Pulmonary artery endothelial cell (primary cell): ENCODE measurements around the gene GABRG3. TPM values are rescaled to one million over a fixed set of nuclear protein-coding genes. Genes with fewer than 3 reads are reported as not detected.
"Not testable (repeated sequence)": the region's sequence is repeated elsewhere in the genome, so short reads cannot be mapped to it uniquely, and the experiment has no call there.

ENCODE experiments used
- DNase-seq: peaks from one replicate; pipeline ENCODE4 v3.0.0-alpha.2; 2011; ENCODE audit warnings: low read depth, low spot score
- total RNA-seq: library from RNA; depleted of rRNA; stranded (reverse); fragments of >200 nt; gene quantifications from 2 replicates; pipeline ENCODE4 v1.2.3, GENCODE V29; 2014

GABRG3 gene
- total RNA-seq, 1 donor from 2014 or later, result not detected

DNA sequence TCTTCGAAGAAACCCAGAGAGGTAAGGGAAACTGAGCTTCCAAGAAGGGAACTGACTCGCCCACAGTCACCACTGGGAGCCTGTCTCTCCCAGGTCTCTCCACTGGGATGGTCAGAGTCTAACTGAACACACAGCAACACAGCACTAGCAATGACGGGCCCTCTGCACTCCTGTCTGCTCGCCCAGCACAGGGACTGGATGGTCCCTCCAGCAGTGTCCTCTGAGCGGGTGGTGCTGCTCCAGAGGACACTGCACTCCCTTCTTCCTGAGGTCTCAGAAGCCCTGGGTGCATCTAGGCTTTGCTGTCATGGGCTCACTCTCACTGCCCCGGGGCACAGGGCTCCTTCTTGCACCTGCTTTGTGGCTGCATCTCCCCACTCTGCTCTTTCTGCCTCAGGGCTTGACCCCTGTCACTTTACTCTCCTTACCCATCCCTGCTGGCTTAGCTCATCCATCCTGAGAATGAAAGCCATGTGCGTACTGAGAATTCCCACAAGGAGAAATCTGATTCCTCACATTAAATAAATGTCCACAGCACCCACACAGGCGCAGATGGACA lies 356.6 kb downstream of the GABRG3 start:
- no peak for DNase-seq

DNA sequence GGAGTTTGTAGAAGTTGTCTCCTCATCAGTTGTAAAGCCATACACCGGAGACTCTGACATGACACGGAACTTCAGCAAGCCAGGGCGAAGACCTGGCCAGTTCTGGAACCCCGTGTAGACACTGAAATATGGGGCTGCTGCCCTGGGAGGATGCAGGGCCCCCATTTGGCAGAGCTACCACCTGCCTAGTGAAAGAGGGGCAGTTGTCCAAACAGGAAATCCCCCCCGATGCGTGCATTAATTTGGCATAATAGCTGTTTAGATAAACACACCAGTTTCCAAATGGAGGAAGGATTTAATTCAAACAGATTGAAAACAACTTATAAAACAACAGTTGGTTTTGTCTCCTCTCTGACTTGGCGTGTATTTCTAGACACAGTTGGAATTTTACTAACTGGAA lies 357.2 kb downstream of the GABRG3 start:
- DNase-seq, result no peak

DNA sequence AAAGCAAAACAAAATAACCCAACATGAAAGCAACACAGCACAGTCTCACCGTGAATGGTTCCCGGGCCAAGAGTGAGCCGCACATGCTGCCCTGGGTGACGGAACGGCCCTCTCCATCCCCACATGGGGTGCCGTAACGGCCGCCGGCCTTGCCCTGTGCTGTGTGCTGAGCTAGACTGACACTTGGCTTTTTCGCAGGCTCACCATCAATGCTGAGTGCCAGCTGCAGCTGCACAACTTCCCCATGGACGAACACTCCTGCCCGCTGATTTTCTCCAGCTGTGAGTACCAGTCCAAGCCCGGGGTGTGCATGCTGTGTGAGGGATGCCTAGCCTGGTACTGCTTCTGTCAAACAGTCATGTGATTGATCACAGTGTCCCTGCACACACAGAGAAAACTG lies 357.6 kb downstream of the GABRG3 start:
- no peak for DNase-seq

DNA sequence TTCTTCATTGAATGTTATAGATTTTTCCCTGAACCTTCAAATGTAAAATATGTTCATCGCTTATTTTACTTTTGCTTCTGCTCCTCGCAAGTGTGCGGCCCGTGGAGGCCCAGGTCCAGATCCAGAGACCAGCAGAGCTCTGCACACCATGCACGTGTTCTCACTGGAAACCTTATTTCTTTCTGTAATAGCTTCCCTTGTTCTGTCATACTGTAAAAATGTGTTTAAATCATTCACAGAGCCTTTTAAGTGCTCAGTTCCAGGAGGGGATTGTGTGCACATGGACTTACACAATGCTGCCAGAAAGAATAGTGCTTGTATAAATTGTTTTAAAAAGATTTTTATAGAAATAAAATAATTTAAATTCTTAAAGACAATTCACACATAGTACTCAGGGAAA lies 359.3 kb downstream of the GABRG3 start:
- DNase-seq, result no peak

DNA sequence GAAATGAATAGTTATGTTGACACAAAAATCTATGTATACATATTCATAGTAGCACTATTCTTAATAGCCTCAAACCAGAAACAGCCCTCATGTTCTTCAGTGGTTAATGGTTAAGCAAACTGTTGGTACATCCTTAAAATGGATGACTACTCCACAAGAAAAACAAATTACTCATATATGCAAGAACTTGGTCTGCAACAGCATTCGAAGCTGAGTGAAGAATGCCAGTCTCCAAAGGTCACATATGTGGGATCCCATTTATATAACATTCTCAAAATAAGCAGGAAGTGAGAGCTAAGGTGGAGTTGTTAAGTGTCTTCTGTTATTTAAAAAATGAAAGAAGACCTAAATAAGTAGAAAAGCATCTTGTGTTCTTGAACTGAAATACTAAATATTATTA lies 365.7 kb downstream of the GABRG3 start:
- DNase-seq, result no peak

DNA sequence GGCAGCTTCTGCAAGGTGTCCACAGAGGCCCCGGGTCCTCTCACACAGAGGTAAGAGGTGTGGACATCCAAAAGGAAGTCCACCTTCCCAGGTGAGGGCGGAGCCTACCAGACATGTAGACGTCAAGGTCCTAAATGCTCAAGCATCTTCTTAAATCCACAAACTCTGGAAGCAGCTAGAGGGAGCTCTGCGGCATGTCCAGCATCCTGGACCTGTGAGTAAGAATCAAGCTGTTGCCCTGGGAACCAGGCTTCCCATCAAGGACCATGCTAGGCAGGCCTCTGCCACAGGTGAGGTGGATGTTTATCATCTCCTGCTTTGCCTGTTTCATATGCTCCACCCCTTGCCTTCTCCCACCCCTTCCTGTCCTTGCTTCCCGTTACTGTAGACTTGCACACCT lies 368.2 kb downstream of the GABRG3 start:
- no peak for DNase-seq

DNA sequence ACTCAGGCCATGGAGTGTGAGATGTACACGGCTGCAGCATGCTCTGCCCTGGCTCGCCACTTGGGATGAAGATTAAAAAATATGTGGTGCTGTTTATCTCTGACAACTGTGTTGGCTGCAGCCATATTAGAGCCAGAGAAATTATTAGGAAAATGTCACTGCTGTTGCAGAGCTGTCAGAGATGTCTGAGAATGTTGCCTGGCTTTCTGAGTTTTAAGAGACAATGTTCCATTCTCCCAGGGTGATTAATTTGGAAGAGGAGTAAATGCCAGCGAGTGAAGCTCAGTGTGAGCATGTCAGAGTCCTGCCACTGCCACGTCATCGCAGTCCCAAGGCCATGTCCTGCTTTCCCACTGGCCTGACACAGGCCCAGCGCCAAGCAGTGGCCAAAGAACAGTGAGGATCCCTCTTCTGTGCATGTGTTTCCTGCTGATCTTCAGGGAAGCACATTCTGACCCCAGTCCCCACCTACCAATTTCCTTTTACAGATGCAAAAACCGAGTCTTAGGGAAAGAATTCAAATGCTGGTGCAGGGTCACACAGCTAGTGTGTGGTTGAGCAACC lies 370.9 kb downstream of the GABRG3 start:
- DNase-seq, result no peak

DNA sequence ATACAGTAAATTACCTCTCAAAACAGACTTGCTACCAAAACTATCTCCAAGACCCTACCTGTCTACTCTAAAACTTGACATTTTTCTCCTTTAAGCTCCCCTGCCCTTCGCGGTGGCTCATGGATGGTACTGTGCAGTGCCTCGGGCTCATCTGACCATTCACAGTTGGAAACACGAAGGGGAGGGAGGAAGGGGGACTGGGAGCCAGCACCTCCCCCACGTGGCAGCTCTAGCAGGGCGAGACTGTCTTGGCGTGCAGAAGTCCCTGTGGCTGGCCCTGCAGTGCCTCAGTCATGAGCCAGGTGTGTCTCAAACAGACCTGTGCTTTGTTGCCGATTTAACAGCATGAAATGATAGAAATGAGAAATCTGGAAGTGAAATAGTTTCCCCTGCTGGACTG lies 372.0 kb downstream of the GABRG3 start:
- no peak for DNase-seq

DNA sequence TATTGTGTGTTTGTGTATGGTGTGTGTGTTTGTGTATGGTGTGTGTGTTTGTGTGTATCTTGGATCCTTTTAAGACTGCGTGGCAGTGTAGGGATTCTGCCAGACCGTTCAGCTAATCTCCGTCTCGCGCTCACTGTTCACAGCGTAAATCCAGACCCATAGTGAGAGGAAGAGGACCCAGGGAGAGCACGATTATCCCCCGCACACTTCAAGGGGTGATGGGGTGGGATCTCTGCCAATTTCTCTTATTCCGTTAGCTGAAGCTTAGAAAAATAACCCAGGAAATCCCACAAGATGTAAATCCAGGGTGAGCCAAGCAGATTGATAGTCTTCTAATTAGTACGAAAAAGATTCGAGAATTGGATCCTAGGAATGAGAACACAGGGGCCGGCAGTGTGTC lies 381.2 kb downstream of the GABRG3 start:
- DNase-seq, result no peak

DNA sequence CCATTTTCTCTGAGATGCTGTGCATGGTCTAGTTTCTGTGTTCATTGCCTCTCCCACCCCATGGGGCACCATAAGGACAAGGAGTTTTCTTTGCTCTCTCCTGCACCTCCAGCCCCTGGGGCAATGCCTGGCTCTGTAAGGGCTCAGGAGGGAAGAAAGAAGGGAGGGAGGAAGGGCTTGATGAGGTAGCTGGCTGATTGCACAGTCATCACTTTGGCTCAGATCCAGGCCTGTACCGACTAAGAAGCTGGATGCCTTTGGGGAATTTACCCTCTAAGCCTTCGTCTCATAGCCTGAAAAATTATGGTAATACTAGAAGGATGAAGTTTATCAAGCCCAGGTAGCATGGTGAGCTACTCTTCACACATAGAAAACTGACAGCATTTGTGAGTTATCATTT lies 382.9 kb downstream of the GABRG3 start:
- no peak for DNase-seq

DNA sequence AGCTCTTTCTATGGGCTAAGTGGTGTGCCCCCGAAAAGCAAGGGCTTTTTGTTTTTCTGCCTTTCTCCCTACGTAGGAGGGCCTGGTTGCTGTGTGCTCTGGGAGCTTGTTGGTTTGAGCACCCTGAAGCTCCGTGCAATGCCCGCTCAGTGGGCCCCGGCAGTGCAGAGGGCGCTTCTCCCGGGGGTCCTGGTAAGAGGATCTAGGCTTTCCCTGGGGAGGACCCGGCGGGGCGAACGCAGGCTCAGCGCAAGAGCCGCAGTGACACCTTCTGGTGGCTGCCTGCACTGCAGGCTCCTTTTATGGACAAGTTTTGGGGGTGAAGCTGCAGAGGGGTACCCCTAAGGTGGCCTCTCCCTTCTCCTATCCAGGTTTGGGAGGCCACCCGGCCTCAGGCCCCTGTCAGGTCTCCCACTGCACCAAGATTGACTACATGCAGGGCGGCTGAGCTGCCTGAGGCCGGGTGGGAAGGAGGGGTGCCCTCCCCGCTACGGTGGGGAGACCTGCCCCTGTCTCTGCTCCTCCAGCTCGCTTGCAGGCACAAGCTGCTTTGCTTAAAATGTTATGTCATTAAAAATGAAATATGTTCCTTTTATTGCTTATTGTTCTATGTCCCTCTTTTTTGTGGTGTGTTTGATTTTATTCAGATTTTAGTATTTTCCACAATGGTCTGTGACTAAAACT lies 387.9 kb downstream of the GABRG3 start:
- no peak for DNase-seq

DNA sequence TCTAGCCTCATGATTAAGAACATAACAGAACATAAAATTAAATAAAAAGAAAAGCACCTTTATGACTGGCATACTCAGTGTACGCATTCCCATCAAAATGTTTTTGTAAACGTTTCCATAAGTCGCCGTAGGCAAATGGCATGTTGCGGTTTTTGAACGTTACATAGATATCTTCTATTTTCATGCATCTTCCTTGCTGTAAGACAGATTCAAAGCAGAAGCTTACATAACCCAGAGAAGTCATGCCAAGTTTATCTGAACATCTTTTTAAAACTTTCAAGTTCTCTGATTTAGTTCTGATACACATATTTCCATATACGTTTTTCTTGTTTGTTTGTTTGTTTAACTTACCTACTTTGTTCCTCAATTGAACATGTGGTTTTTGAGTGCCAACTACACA lies 388.6 kb downstream of the GABRG3 start:
- no peak for DNase-seq

DNA sequence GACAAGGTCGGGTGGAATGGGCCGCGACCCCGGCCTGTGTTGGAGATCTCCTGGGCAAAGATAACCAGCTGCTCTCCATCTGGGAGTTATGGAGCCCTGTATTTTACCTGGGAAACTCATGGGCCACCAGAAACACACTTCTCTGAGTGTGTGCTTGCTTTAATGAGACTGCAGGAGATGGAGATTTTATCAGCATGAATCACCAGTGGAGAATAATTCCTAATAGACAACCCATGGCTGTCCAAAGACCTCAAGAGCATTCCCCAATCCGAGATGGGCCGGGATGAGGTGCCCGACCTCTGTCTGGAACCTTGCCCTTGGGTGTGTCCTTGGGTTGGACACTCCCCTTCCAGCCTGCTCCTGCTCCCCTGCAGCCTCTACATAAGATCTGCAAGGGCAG lies 389.3 kb downstream of the GABRG3 start:
- DNase-seq, result no peak

DNA sequence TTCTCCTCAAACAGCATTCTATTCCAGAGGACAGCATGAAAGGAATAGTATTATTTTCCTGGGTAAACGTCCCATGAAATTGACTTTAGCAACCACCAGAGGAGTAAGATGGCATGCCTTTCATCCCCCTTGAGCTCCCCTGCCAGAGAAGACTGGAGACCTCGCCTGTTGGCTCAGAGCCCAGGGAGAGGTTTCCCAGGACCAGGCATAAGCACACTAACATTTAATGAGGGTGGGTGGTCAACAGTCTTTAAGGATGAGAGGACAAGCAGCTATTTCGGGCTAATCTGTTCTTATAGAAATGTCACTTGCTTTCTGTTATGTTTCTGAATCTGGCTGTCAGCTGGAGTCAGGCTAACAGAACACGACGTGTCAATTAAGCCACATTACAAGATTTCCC lies 390.5 kb downstream of the GABRG3 start:
- no peak for DNase-seq

DNA sequence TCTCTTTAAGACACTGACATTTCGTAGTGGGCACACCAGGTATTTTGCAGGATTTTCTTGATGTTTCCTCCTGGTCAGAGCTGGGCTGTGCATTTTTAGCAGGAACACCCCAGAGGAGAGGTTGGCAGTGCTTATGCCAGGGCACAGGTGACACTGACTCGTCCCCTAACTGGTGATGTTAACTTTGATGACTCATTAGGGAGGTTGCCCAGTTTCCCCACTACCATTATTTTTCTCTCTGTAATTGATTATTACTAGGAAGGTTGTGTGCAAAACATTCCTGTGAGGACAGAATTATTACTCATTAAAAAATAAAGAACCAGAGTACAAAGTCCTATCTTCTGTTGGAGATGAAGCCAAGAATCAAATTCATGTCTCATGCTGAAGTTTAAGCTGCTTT lies 394.5 kb downstream of the GABRG3 start:
- no peak for DNase-seq

DNA sequence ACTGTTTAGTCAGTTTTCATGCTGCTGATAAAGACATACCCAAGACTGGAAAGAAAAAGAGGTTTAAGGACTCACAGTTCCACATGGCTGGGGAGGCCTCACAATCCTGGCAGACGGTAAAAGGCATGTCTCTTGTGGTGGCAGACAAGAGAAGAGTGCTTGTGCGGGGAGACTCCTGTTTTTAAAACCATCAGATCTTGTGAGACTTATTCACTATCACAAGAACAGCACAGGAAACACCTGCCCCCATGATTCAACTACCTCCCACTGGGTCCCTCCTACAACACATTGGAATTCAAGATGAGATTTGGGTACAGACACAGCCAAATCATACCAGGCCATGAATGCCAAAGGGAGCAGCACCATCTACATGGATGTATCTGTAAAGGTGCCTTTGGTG lies 406.4 kb downstream of the GABRG3 start:
- not testable (repeated sequence) for DNase-seq

DNA sequence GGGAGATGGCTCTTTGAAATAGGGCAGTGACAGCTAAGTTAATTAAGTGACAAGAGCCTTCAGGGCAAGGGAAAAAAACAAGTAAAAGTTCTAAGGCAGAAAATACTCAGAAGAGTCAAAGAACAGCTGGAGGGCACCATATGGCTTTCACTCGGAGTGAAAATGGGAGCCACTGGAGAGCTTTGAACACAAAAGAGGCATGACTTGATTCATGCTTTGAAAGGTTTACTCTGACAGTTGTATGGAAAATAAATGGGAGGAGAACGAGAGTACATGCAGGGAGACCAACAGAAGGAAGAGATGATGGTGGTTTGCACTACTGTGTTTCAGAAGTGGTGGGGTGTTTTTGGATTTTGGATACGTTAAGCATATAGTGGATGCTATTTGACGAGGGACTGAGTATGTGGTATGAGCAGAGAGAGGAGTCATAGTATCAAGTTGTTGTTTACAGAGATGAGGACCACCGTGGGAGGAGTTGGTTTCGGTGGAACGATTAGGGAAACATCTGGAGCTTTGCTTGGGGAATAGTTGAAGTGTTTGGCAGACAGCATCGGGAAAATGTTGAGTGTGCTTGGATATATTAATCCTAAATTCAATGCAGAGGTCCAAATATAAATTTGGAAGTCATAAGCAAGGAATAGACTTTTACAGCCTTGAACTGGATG lies 411.5 kb downstream of the GABRG3 start:
- DNase-seq, result no peak

DNA sequence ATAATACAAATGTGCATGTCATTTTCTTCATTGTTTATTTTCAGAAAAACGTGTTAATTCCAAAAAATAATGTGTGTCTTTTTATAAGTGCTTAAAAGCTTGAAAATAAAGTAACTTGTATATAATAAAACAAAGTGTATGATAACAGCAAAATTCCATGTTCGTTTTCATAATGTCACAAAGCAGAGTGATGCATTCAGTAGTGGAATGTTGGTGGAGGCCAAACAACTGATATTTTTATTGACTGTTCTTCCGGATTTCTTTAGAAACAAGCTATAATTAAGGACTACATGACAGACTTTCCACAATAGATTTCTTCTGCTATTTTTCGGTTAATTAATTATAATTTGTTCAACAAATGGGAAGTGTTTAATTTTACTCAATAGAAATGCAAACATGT lies 412.7 kb downstream of the GABRG3 start:
- DNase-seq, result no peak

DNA sequence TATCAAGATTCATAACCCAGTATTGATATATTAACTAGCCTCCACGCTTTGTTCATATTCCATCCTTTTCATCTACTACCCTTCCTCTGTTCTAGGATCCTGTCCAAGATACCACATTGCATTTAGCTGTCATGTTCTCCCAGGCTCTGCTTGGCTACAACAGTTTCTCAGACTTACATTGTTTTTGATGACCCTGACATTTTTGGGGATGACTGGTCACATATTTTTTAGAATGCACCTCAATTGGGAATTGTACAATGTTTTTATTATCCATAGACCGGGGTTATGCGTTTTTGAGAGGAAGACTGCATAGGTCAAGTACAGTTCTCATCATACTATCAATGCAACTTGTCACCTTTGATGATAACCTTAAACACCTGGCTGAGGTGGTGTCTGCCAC lies 421.2 kb downstream of the GABRG3 start:
- no peak for DNase-seq

DNA sequence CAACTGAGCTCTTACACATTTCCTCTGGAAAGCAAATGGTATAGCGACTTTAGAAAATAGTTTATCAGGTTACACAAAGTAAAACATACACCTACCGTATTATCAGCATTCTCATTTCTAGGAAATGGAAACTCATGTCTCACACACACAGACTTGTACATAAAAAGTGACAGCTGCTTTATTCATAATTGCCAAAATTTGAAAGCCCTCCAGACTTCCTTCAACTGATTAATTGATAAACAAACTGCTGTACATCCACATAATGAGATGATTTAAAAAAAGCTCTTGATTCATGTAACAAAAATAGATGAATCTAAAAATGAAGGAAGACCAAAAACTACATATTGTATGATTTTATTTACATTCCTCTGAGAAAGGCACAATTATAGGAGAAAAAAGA lies 425.5 kb downstream of the GABRG3 start:
- no peak for DNase-seq

DNA sequence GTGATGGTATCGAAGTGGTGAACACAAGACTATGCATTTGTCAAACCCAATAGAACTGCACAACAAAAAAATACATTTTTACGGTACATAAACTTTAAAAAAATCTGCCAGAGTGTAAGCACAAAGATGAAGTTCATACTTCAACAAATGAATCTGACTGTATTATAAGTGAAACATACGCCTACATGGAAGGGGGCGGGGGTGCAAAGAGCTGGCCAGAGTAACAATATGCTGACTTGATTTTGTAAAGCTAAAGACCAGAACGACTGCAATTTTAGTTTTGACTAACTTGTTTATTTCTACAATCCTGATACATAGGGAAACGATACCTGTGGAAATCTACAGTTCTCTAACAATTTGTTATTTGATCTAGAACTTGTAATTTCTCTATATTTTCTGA lies 426.0 kb downstream of the GABRG3 start:
- no peak for DNase-seq

DNA sequence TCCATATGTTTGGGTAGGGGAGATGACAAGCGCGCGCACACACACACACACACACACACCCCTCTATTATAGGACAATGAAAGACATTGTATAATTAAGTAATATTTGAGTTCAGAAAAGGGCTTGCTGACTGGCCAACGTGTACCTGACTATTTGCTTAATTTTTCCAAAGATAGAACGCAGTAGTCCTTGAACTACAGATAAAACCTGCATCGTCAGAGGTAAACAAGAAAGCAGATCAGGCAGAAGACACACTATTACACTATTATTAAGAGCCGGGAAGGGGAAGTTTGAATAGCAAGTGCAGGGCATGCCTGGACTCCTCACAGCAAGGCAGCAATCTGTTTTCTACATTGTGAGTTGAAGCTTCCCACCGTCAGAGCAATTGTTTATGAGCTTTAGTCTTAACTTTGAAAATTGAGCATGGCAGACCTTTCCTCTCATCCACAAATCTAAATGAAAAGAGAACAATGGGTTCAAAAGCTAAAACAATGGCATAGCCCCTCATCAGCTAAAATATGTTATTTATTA lies 427.7 kb downstream of the GABRG3 start:
- DNase-seq, result no peak

DNA sequence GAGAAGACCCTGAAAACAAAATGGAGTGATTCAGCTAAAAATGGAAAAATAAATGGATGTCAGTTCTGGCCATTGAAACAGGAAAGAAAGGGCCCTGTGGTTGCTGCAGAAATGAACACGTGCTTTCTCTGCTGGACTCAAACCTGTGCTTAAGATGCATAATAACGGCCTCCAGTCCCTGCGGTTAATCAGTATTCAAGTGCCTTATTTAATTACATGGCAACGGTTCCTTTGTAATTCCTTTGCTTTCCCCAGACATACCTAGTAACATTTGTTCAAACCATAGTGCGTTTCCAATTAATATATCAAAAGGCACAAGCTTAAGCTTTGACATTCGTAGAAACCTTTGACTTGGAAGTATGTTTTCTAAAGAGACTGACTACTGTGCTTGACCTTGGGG lies 428.3 kb downstream of the GABRG3 start:
- no peak for DNase-seq
